Measurements from ENCODE around the gene GC.

GRCh38 chr4:71833232-71833900, 49.5 kb upstream of the GC start:
- TF ChIP-seq GATA2 (IDR thresholded peaks at IDR 0.05; ENCODE audit: low read depth, low read length) (no peak), GATA3 (IDR thresholded peaks at IDR 0.05; ENCODE audit: low read depth, low read length) (no peak)

Data from SH-SY5Y (cell line).